GM10847 (cell line): ENCODE results near the gene TMEM179.

Experiments used
- POLR2A ChIP-seq: IDR thresholded peaks from 2 replicates; pipeline ENCODE4 v1.6.1; 2011; ENCODE audit not compliant: insufficient read length; ENCODE audit errors: extremely low read depth

TMEM179 gene

GRCh38 chr14:104594310-104595046 lies 10.1 kb downstream of the TMEM179 start:
- TF ChIP-seq POLR2A = no peak

- TF ChIP-seq POLR2A = no peak
These were observed 10.8 kb downstream of the TMEM179 start for GRCh38 chr14:104593710-104594136.

- TF ChIP-seq POLR2A = no peak
These were observed 11.3 kb downstream of the TMEM179 start for GRCh38 chr14:104593241-104593701.

GRCh38 chr14:104592785-104593184 lies 11.8 kb downstream of the TMEM179 start:
- no peak for TF ChIP-seq POLR2A

- TF ChIP-seq POLR2A = no peak
These were observed 12.3 kb downstream of the TMEM179 start for GRCh38 chr14:104592292-104592672.

GRCh38 chr14:104591506-104592291 lies 12.9 kb downstream of the TMEM179 start:
- no peak for TF ChIP-seq POLR2A

GRCh38 chr14:104591031-104591430 lies 13.5 kb downstream of the TMEM179 start:
- no peak for TF ChIP-seq POLR2A

GRCh38 chr14:104590240-104590965 lies 14.2 kb downstream of the TMEM179 start:
- no peak for TF ChIP-seq POLR2A

GRCh38 chr14:104589338-104590195 lies 15.0 kb downstream of the TMEM179 start:
- no peak for TF ChIP-seq POLR2A

GRCh38 chr14:104588066-104588857 lies 16.3 kb downstream of the TMEM179 start:
- no peak for TF ChIP-seq POLR2A

- TF ChIP-seq POLR2A = no peak
These were observed 16.9 kb downstream of the TMEM179 start for GRCh38 chr14:104587641-104588040.

GRCh38 chr14:104586832-104587620 lies 17.5 kb downstream of the TMEM179 start:
- no peak for TF ChIP-seq POLR2A

GRCh38 chr14:104585966-104586697 lies 18.4 kb downstream of the TMEM179 start:
- TF ChIP-seq POLR2A = no peak

GRCh38 chr14:104584557-104584956 lies 20.0 kb downstream of the TMEM179 start:
- no peak for TF ChIP-seq POLR2A
